Measurements from ENCODE around the gene SRCAP. TPM values are rescaled to one million over a fixed set of nuclear protein-coding genes. Genes with fewer than 3 reads are reported as not detected.

The SRCAP gene
- total RNA-seq, 2 experiments from 2014 or later: 81.7 to 86.1 TPM

GRCh38 chr16:30760001-30760559 is 61.1 kb downstream of the SRCAP start:
- Mint-ChIP-seq H3K9me3 (no peaks in the 10 kb centered on the region), H3K4me3 (peak overlapping the region; percentile 98), H3K36me3 (ENCODE audit: low read depth) (peaks cover 14% of the 10 kb centered on the region), H3K27me3 (no peaks in the 10 kb centered on the region), H3K4me1 (peaks cover 32% of the 10 kb centered on the region), H3K27ac (no peak overlapping the region)
- no peak for DNase-seq
- CTCF ChIA-PET: interaction anchor here (0.6 to 2.9 kb wide), 10 partner anchors 9 to 382 kb away, joined by 3 to 11 read pairs (median 4); partner anchors contain the start of gene PHKG2
- POLR2A ChIA-PET: interaction anchor here (0.5 kb wide), 1 partner anchor 245 kb away, joined by 3 read pairs; no protein-coding TSS in a partner anchor

DNA sequence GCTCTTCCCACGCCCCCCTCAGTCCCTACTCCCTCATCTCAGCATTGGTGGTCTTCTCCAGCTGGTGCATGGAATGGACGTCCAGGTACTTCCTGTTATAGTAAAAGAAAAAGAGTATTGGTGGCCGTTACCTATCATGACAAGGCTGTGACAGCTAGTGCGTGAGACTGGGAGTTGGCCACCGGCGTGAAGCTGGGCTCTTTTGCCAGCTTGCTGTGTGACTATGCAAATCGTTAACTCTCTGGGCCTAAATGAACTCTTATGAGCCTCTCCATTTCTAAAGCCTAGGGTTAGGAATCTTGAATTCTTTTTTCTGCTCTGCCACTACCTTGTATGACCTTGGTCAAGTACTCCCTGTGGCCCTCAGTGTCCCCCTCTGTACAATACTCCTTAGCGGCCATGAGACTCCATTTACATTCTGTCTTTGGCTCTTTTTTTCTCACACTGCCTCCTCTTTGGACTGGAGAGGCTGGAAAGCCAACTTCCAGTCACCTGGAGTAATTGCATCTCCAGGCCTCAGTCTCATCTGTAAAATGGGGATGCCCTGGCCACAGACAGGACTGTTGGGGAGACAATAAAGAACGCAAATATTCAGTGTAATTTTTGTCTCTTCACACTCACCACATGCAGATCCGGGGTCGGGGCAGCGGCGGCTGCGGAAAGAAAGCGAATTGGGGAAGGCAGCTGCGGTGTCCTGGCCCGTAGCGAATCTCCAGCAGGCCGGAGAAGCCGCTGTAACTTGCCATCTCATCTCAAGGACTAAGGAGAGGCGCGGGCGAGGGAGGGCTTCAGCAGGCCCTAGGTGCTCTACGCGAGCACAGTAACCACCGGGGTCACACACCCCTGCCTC is 61.8 kb downstream of the SRCAP start:
- CTCF ChIA-PET: interaction anchor here (0.6 to 2.9 kb wide), 8 partner anchors 9 to 381 kb away, joined by 3 to 11 read pairs (median 5); partner anchors contain the start of gene PHKG2
- Mint-ChIP-seq H3K27ac (peak overlapping the region; percentile 20), H3K9me3 (no peaks in the 10 kb centered on the region), H3K4me1 (peaks cover 32% of the 10 kb centered on the region), H3K27me3 (no peaks in the 10 kb centered on the region), H3K36me3 (ENCODE audit: low read depth) (peaks cover 18% of the 10 kb centered on the region), H3K4me3 (peak overlapping the region; percentile 98)
- POLR2A ChIA-PET: interaction anchor here (0.5 kb wide), 1 partner anchor 245 kb away, joined by 3 read pairs; no protein-coding TSS in a partner anchor
- no peak for DNase-seq

GRCh38 chr16:30761427-30761927 is 62.5 kb downstream of the SRCAP start:
- peak; percentile 39 for DNase-seq
- Mint-ChIP-seq H3K27ac (peak overlapping the region; percentile 93), H3K4me3 (peak overlapping the region; percentile 98), H3K36me3 (ENCODE audit: low read depth) (peaks cover 23% of the 10 kb centered on the region), H3K9me3 (no peaks in the 10 kb centered on the region), H3K27me3 (no peaks in the 10 kb centered on the region), H3K4me1 (peaks cover 32% of the 10 kb centered on the region)
- CTCF ChIA-PET: no interaction called here
- POLR2A ChIA-PET: no interaction called here

DNA sequence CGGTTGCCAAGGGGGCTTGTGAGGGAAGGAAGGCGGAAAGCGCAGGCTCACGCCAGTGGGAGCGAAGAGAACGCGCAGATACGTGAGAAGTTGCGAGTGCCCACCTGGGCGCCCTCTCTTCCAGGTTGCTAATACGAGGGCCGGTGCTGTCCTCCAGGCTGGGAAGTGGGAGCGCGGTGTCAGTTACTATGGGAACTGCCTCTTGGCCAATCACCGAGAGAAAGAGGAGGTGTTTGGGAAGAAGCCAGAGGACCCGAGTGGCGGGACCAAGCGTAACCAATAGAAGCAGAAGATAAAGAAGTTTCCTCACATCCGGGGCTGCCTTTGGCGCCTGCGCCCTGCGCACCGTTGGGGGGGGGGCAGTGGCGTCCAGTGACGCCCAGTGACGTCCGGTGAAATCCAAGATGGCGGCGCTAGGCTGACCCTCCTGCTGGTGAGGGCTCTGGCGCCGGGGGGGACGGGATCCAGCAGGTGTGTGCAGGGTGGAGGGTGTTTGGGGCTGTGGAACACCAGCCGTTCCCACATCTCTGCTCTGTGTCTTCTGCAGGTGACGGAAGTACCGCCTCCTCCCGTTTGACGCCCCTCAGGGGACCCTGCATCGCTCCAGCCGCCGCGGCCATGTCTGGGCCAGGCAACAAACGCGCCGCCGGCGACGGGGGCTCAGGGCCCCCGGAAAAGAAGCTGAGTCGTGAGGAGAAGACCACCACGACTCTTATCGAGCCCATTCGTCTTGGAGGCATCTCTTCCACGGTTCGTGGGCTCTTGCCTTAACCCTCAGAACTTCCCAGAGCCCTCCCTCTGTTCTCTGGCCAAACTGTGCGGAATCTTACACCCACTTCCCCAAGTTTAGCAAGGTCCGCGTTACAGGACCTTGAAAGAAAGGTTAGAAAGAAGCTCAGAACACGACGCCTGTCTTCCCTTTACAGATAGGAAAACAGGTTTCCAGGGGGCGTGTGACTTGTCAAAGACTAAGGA is 63.2 kb downstream of the SRCAP start, which contains the start of the genes CFAP119 and RNF40:
Gene CFAP119, minus strand, starts transcription at position 135 of the 975 bp plus-strand sequence. CDS start 314 bp downstream, outside the sequence.
Gene RNF40, plus strand, starts transcription at position 395 of the 975 bp plus-strand sequence. Its CDS starts 224 bp downstream, at position 619.
- no peaks in the 10 kb centered on the region for H3K9me3 Mint-ChIP-seq
- POLR2A ChIA-PET: interaction anchor here (0.7 kb wide), 1 partner anchor 11 kb away, joined by 3 read pairs; no protein-coding TSS in a partner anchor
- peak; percentile 94 for DNase-seq
- H3K4me3 Mint-ChIP-seq: peak within 1 kb of the TSS; percentile 98
- peaks cover 28% of the 10 kb centered on the region for H3K36me3 Mint-ChIP-seq (ENCODE audit: low read depth)
- H3K4me1 Mint-ChIP-seq: peaks cover 32% of the 10 kb centered on the region
- peak within 1 kb of the TSS; percentile 93 for H3K27ac Mint-ChIP-seq
- H3K27me3 Mint-ChIP-seq: no peaks in the 10 kb centered on the region
- CTCF ChIA-PET: interaction anchor here (1.4 kb wide), 1 partner anchor 13 kb away, joined by 3 read pairs; the partner anchor contains the start of gene PHKG2

GRCh38 chr16:30762991-30763725 is 64.2 kb downstream of the SRCAP start:
- Mint-ChIP-seq H3K27me3 (no peaks in the 10 kb centered on the region), H3K4me1 (peaks cover 32% of the 10 kb centered on the region), H3K27ac (peak overlapping the region; percentile 93), H3K4me3 (peak overlapping the region; percentile 98), H3K36me3 (ENCODE audit: low read depth) (peaks cover 34% of the 10 kb centered on the region), H3K9me3 (no peaks in the 10 kb centered on the region)
- CTCF ChIA-PET: interaction anchor here (0.7 to 1.4 kb wide), 3 partner anchors 14 to 38 kb away, joined by 3 read pairs; partner anchors contain the start of gene PHKG2
- POLR2A ChIA-PET: no interaction called here
- no peak for DNase-seq

DNA sequence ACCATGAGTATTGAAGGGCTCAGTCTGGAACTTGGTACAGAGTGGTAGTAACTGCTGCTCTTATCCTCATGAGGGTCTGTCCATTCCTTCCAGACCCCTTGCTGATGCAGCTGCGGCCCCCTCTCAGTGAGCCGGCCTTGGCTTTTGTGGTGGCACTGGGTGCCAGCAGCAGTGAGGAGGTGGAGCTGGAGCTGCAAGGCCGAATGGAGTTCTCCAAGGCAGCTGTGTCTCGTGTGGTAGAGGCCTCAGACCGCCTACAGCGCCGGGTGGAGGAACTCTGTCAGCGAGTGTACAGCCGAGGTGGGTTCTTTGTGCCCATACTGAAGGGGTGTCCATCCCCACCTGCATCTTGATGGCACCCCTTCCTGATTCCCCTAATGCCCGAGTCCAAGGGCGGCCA is 65.1 kb downstream of the SRCAP start:
- Mint-ChIP-seq H3K4me1 (peaks cover 32% of the 10 kb centered on the region), H3K9me3 (no peaks in the 10 kb centered on the region)

GRCh38 chr16:30764816-30765465 is 66.0 kb downstream of the SRCAP start:
- H3K4me3 Mint-ChIP-seq: no peak overlapping the region
- H3K27ac Mint-ChIP-seq: no peak overlapping the region
- no peak for DNase-seq
- peaks cover 32% of the 10 kb centered on the region for H3K4me1 Mint-ChIP-seq
- no peaks in the 10 kb centered on the region for H3K27me3 Mint-ChIP-seq
- ChIA-PET CTCF (interaction anchor here (0.6 to 1.3 kb wide), 3 partner anchors 15 to 287 kb away, joined by 3 to 5 read pairs (median 3); no protein-coding TSS in a partner anchor), POLR2A (no interaction called here)
- no peaks in the 10 kb centered on the region for H3K9me3 Mint-ChIP-seq
- H3K36me3 Mint-ChIP-seq (ENCODE audit: low read depth): peaks cover 47% of the 10 kb centered on the region

More for the DNA sequence above, 65.1 kb downstream of the SRCAP start:
- CTCF ChIA-PET: interaction anchor here (1.3 kb wide), 1 partner anchor 39 kb away, joined by 3 read pairs; no protein-coding TSS in a partner anchor
- DNase-seq: no peak
- Mint-ChIP-seq H3K4me3 (peak overlapping the region; percentile 45), H3K36me3 (ENCODE audit: low read depth) (peaks cover 40% of the 10 kb centered on the region), H3K27ac (no peak overlapping the region), H3K27me3 (no peaks in the 10 kb centered on the region)
- POLR2A ChIA-PET: no interaction called here

DNA sequence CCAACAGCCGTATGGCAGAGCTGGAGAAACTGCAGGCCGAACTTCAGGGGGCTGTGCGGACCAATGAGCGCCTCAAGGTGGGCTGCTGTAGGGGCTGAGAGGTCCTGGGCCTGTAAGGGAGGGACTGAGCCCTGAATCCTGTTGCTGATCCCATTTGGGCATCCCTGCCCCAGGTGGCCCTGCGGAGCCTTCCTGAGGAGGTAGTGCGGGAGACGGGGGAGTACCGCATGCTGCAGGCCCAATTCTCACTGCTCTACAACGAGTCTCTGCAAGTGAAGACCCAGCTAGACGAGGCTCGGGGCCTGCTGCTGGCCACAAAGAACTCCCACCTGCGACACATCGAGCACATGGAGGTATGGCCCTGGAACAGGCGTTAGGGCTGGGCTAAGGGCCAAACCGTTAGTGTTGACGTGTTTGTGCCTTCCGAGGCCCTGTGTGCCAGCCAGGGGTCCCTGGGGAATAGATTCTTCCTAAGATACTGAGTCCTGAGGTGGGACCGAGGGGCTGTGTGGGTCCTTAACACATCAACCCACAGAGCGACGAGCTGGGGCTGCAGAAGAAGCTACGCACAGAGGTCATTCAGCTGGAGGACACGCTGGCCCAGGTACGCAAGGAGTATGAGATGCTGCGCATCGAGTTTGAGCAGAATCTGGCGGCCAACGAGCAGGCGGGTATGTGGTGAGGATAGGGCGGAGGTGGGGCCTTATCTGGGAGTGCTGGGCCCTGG is 67.4 kb downstream of the SRCAP start:
- Mint-ChIP-seq H3K9me3 (no peaks in the 10 kb centered on the region), H3K4me1 (peaks cover 20% of the 10 kb centered on the region), H3K27me3 (no peaks in the 10 kb centered on the region), H3K4me3 (no peak overlapping the region), H3K36me3 (ENCODE audit: low read depth) (peaks cover 54% of the 10 kb centered on the region), H3K27ac (no peak overlapping the region)
- ChIA-PET CTCF (no interaction called here), POLR2A (no interaction called here)
- no peak for DNase-seq

GRCh38 chr16:30766933-30767284 is 67.9 kb downstream of the SRCAP start:
- peaks cover 56% of the 10 kb centered on the region for H3K36me3 Mint-ChIP-seq (ENCODE audit: low read depth)
- DNase-seq: no peak
- peaks cover 20% of the 10 kb centered on the region for H3K4me1 Mint-ChIP-seq
- no peak overlapping the region for H3K4me3 Mint-ChIP-seq
- H3K9me3 Mint-ChIP-seq: no peaks in the 10 kb centered on the region
- no peak overlapping the region for H3K27ac Mint-ChIP-seq
- ChIA-PET POLR2A (no interaction called here), CTCF (no interaction called here)
- no peaks in the 10 kb centered on the region for H3K27me3 Mint-ChIP-seq

- no peak for DNase-seq
- ChIA-PET POLR2A (no interaction called here), CTCF (interaction anchor here (1.2 to 1.7 kb wide), 4 partner anchors 13 to 77 kb away, joined by 3 to 5 read pairs (median 4); no protein-coding TSS in a partner anchor)
- Mint-ChIP-seq H3K4me3 (no peak overlapping the region), H3K27me3 (no peaks in the 10 kb centered on the region), H3K36me3 (ENCODE audit: low read depth) (peaks cover 63% of the 10 kb centered on the region), H3K4me1 (peaks cover 22% of the 10 kb centered on the region), H3K27ac (no peak overlapping the region), H3K9me3 (no peaks in the 10 kb centered on the region)
These were observed 68.9 kb downstream of the SRCAP start for GRCh38 chr16:30767767-30768465.

Data from activated CD4-positive, alpha-beta T cell treated with anti-CD3 and anti-CD28 coated beads, Interleukin-2, amount 10 ng/mL, durations not matched to agents 7 days and 5 days (primary cell).